ENCODE results near the gene RMDN2. TPM values are rescaled to one million over a fixed set of nuclear protein-coding genes. Genes with fewer than 3 reads are reported as not detected.
"Not testable (repeated sequence)": the region's sequence is repeated elsewhere in the genome, so short reads cannot be mapped to it uniquely, and the experiment has no call there.

RMDN2 gene
- total and polyA plus RNA-seq, 5 donors from 2014 or later = 1.3 to 3.2 (median 1.7) TPM

GRCh38 chr2:37921781-37922180, 3.3 kb upstream of the RMDN2 start:
- H3K9me3 Mint-ChIP-seq = peaks cover 0 to 1% (median 0%) of the 10 kb centered on the region in 7 donors
- ATAC-seq (ENCODE audit: low read depth in 2 of 2) (no peak), DNase-seq (no peak)
- Histone ChIP-seq H3K9me3 (ENCODE audit: control insufficient read depth in 2 of 2, low read length in 2 of 2) (no peaks in the 10 kb centered on the region), H3K4me3 (ENCODE audit: low read depth, low read length) (no peak overlapping the region), H3K27ac (ENCODE audit: insufficient read depth, low read length, poor library complexity, severe bottlenecking) (no peak overlapping the region), H3K36me3 (ENCODE audit: control insufficient read depth, insufficient read depth, low read length) (no peaks in the 10 kb centered on the region), H3K27me3 (ENCODE audit: control insufficient read depth, insufficient read depth, low read length) (peaks cover 26% of the 10 kb centered on the region), H3K4me1 (ENCODE audit: control insufficient read depth, insufficient read depth, low read length, poor library complexity, severe bottlenecking) (peaks cover 12% of the 10 kb centered on the region)
- H3K27ac Mint-ChIP-seq = peak overlapping the region in 1 of 3 donors; percentile 85
- H3K4me1 Mint-ChIP-seq = peaks cover 4 to 20% (median 9%) of the 10 kb centered on the region in 4 donors
- H3K36me3 Mint-ChIP-seq = no peaks in the 10 kb centered on the region
- H3K27me3 Mint-ChIP-seq = peaks cover 68% of the 10 kb centered on the region
- H3K4me3 Mint-ChIP-seq = no peak overlapping the region

- Histone ChIP-seq H3K4me1 (ENCODE audit: control insufficient read depth, insufficient read depth, low read length, poor library complexity, severe bottlenecking) (peaks cover 12% of the 10 kb centered on the region), H3K27ac (ENCODE audit: insufficient read depth, low read length, poor library complexity, severe bottlenecking) (no peak overlapping the region), H3K4me3 (ENCODE audit: low read depth, low read length) (no peak overlapping the region), H3K27me3 (ENCODE audit: control insufficient read depth, insufficient read depth, low read length) (peaks cover 22% of the 10 kb centered on the region), H3K9me3 (ENCODE audit: control insufficient read depth in 2 of 2, low read length in 2 of 2) (no peaks in the 10 kb centered on the region), H3K36me3 (ENCODE audit: control insufficient read depth, insufficient read depth, low read length) (no peaks in the 10 kb centered on the region)
- no peak overlapping the region for H3K27ac Mint-ChIP-seq
- DNase-seq (no peak), ATAC-seq (ENCODE audit: low read depth in 2 of 2) (no peak)
- no peaks in the 10 kb centered on the region for H3K36me3 Mint-ChIP-seq
- H3K9me3 Mint-ChIP-seq = peaks cover 0 to 1% (median 0%) of the 10 kb centered on the region in 7 donors
- H3K27me3 Mint-ChIP-seq = peaks cover 60% of the 10 kb centered on the region
- peak overlapping the region; percentile 29 to 95 (median 83) for H3K4me3 Mint-ChIP-seq
- H3K4me1 Mint-ChIP-seq = peaks cover 4 to 20% (median 9%) of the 10 kb centered on the region in 4 donors
Measured at GRCh38 chr2:37923308-37924055, 1.6 kb upstream of the RMDN2 start.

DNA sequence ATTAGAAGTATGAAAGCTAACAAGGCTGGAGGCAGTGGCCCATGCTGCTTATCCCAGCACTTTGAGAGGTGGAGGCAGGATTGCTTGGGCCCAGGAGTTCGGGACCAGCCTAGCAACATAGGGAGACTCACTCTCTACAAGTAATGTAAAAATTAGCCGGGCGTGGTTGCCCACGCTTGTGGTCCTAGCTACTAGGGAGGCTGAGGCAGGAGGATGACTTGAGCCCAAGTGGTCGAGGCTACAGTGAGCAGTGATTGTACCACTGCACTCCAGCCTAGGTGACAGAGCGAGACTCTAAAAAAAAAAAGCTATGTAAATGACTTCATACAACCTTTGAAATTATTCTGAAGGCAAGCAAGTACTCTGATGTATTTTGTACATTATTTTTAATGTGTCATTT, 1.5 kb downstream of the RMDN2 start:
- Mint-ChIP-seq H3K27me3 (peaks cover 39% of the 10 kb centered on the region), H3K9me3 (peaks cover 0 to 1% (median 0%) of the 10 kb centered on the region in 7 donors), H3K4me3 (no peak overlapping the region), H3K27ac (no peak overlapping the region), H3K4me1 (peaks cover 4 to 17% (median 12%) of the 10 kb centered on the region in 4 donors), H3K36me3 (no peaks in the 10 kb centered on the region)
- H3K4me3 ChIP-seq (ENCODE audit: low read depth, low read length) = no peak overlapping the region
- H3K9me3 ChIP-seq (ENCODE audit: control insufficient read depth in 2 of 2, low read length in 2 of 2) = no peaks in the 10 kb centered on the region
- H3K27ac ChIP-seq (ENCODE audit: insufficient read depth, low read length, poor library complexity, severe bottlenecking) = no peak overlapping the region
- H3K27me3 ChIP-seq (ENCODE audit: control insufficient read depth, insufficient read depth, low read length) = peaks cover 11% of the 10 kb centered on the region
- peaks cover 12% of the 10 kb centered on the region for H3K4me1 ChIP-seq (ENCODE audit: control insufficient read depth, insufficient read depth, low read length, poor library complexity, severe bottlenecking)
- no peak for DNase-seq
- no peak for ATAC-seq (ENCODE audit: low read depth in 2 of 2)
- H3K36me3 ChIP-seq (ENCODE audit: control insufficient read depth, insufficient read depth, low read length) = no peaks in the 10 kb centered on the region

GRCh38 chr2:37928377-37928776, 3.3 kb downstream of the RMDN2 start:
- Histone ChIP-seq H3K27ac (ENCODE audit: insufficient read depth, low read length, poor library complexity, severe bottlenecking) (no peak overlapping the region), H3K4me3 (ENCODE audit: low read depth, low read length) (no peak overlapping the region), H3K27me3 (ENCODE audit: control insufficient read depth, insufficient read depth, low read length) (no peaks in the 10 kb centered on the region), H3K9me3 (ENCODE audit: control insufficient read depth in 2 of 2, low read length in 2 of 2) (no peaks in the 10 kb centered on the region), H3K36me3 (ENCODE audit: control insufficient read depth, insufficient read depth, low read length) (no peaks in the 10 kb centered on the region), H3K4me1 (ENCODE audit: control insufficient read depth, insufficient read depth, low read length, poor library complexity, severe bottlenecking) (peaks cover 12% of the 10 kb centered on the region)
- H3K27me3 Mint-ChIP-seq = peaks cover 24% of the 10 kb centered on the region
- no peak overlapping the region for H3K27ac Mint-ChIP-seq
- H3K4me1 Mint-ChIP-seq = peaks cover 4 to 17% (median 10%) of the 10 kb centered on the region in 4 donors
- H3K9me3 Mint-ChIP-seq = no peaks in the 10 kb centered on the region
- DNase-seq = no peak
- no peak overlapping the region for H3K4me3 Mint-ChIP-seq
- no peaks in the 10 kb centered on the region for H3K36me3 Mint-ChIP-seq
- no peak for ATAC-seq (ENCODE audit: low read depth in 2 of 2)

GRCh38 chr2:37930392-37930791, 5.3 kb downstream of the RMDN2 start:
- H3K9me3 ChIP-seq (ENCODE audit: control insufficient read depth in 2 of 2, low read length in 2 of 2); H3K27ac ChIP-seq (ENCODE audit: insufficient read depth, low read length, poor library complexity, severe bottlenecking); H3K4me1 ChIP-seq (ENCODE audit: control insufficient read depth, insufficient read depth, low read length, poor library complexity, severe bottlenecking); ATAC-seq (ENCODE audit: low read depth in 2 of 2); H3K36me3 Mint-ChIP-seq; H3K36me3 ChIP-seq (ENCODE audit: control insufficient read depth, insufficient read depth, low read length); H3K27me3 ChIP-seq (ENCODE audit: control insufficient read depth, insufficient read depth, low read length); DNase-seq; H3K4me3 ChIP-seq (ENCODE audit: low read depth, low read length); H3K9me3 Mint-ChIP-seq; H3K27ac Mint-ChIP-seq: not testable (repeated sequence)
- Mint-ChIP-seq H3K4me1 (peaks cover 10 to 16% (median 14%) of the 10 kb centered on the region in 4 donors), H3K27me3 (peaks cover 14% of the 10 kb centered on the region), H3K4me3 (peak overlapping the region in 1 of 4 donors; percentile 38)

DNA sequence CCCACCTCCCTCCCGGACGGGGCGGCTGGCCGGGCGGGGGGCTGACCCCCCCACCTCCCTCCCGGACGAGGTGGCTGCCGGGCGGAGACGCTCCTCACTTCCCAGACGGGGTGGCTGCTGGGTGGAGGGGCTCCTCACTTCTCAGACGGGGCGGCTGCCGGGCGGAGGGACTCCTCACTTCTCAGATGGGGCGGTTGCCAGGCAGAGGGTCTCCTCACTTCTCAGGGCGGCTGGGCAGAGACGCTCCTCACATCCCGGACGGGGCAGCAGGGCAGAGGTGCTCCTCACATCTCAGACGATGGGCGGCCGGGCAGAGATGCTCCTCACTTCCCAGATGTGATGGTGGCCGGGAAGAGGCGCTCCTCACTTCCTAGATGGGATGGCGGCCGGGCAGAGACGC, 7.8 kb downstream of the RMDN2 start:
- not testable (repeated sequence) for H3K27me3 ChIP-seq (ENCODE audit: control insufficient read depth, insufficient read depth, low read length); H3K36me3 ChIP-seq (ENCODE audit: control insufficient read depth, insufficient read depth, low read length); DNase-seq; H3K4me3 Mint-ChIP-seq; H3K36me3 Mint-ChIP-seq; H3K4me1 ChIP-seq (ENCODE audit: control insufficient read depth, insufficient read depth, low read length, poor library complexity, severe bottlenecking); H3K27ac ChIP-seq (ENCODE audit: insufficient read depth, low read length, poor library complexity, severe bottlenecking); H3K4me3 ChIP-seq (ENCODE audit: low read depth, low read length); H3K9me3 ChIP-seq (ENCODE audit: control insufficient read depth in 2 of 2, low read length in 2 of 2); ATAC-seq (ENCODE audit: low read depth in 2 of 2); H3K9me3 Mint-ChIP-seq; H3K27ac Mint-ChIP-seq
- Mint-ChIP-seq H3K4me1 (peaks cover 13 to 28% (median 19%) of the 10 kb centered on the region in 4 donors), H3K27me3 (peaks cover 20% of the 10 kb centered on the region)

- peaks cover 13 to 26% (median 18%) of the 10 kb centered on the region in 4 donors for H3K4me1 Mint-ChIP-seq
- DNase-seq (peak in 2 of 3 donors; percentile 1 to 37), ATAC-seq (ENCODE audit: low read depth in 2 of 2) (no peak)
- peak overlapping the region; percentile 46 for H3K4me3 ChIP-seq (ENCODE audit: low read depth, low read length)
- peak overlapping the region; percentile 31 to 73 (median 53) for H3K4me3 Mint-ChIP-seq
- H3K27me3 ChIP-seq (ENCODE audit: control insufficient read depth, insufficient read depth, low read length) = no peaks in the 10 kb centered on the region
- H3K9me3 Mint-ChIP-seq = peaks cover 0 to 12% (median 4%) of the 10 kb centered on the region in 7 donors
- no peaks in the 10 kb centered on the region for H3K4me1 ChIP-seq (ENCODE audit: control insufficient read depth, insufficient read depth, low read length, poor library complexity, severe bottlenecking)
- H3K36me3 Mint-ChIP-seq = peaks cover 14% of the 10 kb centered on the region
- no peaks in the 10 kb centered on the region for H3K9me3 ChIP-seq (ENCODE audit: control insufficient read depth in 2 of 2, low read length in 2 of 2)
- H3K27ac Mint-ChIP-seq = peak overlapping the region; percentile 6 to 81 (median 44)
- peaks cover 16% of the 10 kb centered on the region for H3K27me3 Mint-ChIP-seq
- no peaks in the 10 kb centered on the region for H3K36me3 ChIP-seq (ENCODE audit: control insufficient read depth, insufficient read depth, low read length)
- H3K27ac ChIP-seq (ENCODE audit: insufficient read depth, low read length, poor library complexity, severe bottlenecking) = no peak overlapping the region
Measured at GRCh38 chr2:37934591-37935513, 9.8 kb downstream of the RMDN2 start.
